Ectodermal cell (in vitro differentiated cells): ENCODE data around the gene KCNJ3. TPM values are rescaled to one million over a fixed set of nuclear protein-coding genes. Genes with fewer than 3 reads are reported as not detected.
A peak's percentile ranks its signal among the peaks of the same experiment; 100 is the strongest.

Experiments
- H3K27ac ChIP-seq: 2 replicates; pipeline ENCODE4 v1.7.0; 2013; ENCODE audit warnings: mild to moderate bottlenecking, low read depth, low read length; ENCODE audit not compliant: insufficient read depth, poor library complexity, severe bottlenecking
- H3K27me3 ChIP-seq: 2 replicates; pipeline ENCODE4 v1.7.0; 2013; ENCODE audit warnings: mild to moderate bottlenecking, low read length; ENCODE audit not compliant: insufficient read depth, control insufficient read depth, poor library complexity, severe bottlenecking
- H3K36me3 ChIP-seq: one replicate; pipeline ENCODE4 v1.7.0; 2013; ENCODE audit warnings: low read length; ENCODE audit not compliant: control insufficient read depth, insufficient read depth
- H3K4me1 ChIP-seq: one replicate; pipeline ENCODE4 v1.7.0; 2013; ENCODE audit warnings: low read length; ENCODE audit not compliant: control insufficient read depth, insufficient read depth
- H3K4me3 ChIP-seq: 2 replicates; pipeline ENCODE4 v1.7.0; 2013; ENCODE audit warnings: low read depth, low read length, control low read depth; ENCODE audit not compliant: insufficient read depth
- H3K9me3 ChIP-seq: 2 replicates; pipeline ENCODE4 v1.7.0; 2013; ENCODE audit warnings: mild to moderate bottlenecking, low read length, moderate library complexity; ENCODE audit not compliant: control insufficient read depth
- WGBS, 2 experiments: methylation state at CpG; one replicate each; pipeline ENCODE4 v1.1.7; 2013; ENCODE audit warnings: missing lambda C conversion rate in 2 of 2; 5-methylcytosine and 5-hydroxymethylcytosine counted together
- polyA plus RNA-seq, 4 experiments: library from polyadenylated mRNA; stranded (reverse); fragments of 50-300 nt; gene quantifications; one replicate each; pipeline ENCODE4 v1.2.3, GENCODE V29; 2013

The KCNJ3 gene, protein sequence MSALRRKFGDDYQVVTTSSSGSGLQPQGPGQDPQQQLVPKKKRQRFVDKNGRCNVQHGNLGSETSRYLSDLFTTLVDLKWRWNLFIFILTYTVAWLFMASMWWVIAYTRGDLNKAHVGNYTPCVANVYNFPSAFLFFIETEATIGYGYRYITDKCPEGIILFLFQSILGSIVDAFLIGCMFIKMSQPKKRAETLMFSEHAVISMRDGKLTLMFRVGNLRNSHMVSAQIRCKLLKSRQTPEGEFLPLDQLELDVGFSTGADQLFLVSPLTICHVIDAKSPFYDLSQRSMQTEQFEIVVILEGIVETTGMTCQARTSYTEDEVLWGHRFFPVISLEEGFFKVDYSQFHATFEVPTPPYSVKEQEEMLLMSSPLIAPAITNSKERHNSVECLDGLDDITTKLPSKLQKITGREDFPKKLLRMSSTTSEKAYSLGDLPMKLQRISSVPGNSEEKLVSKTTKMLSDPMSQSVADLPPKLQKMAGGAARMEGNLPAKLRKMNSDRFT
- 0.15 TPM for polyA plus RNA-seq (2013, experiment 1 of 4)
- not detected for polyA plus RNA-seq (2013, experiment 2 of 4)
- 0.16 TPM for polyA plus RNA-seq (2013, experiment 3 of 4)
- 0.12 TPM for polyA plus RNA-seq (2013, experiment 4 of 4)

DNA sequence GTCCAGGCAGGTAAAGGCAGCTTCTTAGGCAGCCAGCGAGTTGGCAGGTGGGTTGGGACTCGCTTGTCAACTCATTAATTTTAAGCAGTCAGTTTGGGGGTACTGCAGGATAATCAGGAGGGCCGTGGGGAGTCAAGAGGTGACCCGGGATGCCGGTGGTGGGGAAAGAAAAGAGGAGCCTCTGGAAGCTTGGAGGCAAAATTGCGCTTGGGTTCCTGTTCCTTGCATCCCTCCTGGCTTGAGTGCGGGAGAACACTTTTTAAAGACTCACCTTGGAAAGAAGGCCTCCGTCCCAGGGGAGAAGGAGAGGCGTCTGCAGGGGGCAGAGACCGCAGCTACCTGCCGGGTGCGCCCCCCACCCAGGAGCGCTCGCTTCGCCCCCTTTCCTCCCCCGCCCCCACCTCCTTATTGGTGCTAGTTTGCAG is at the start of gene KCNJ3:
KCNJ3 (plus strand) TSS at position 400 of the 425 bp plus-strand sequence. CDS start 81 bp downstream, outside the sequence.
- 23 to 26% methylated on average over 16 of the region's 16 CpGs for whole genome bisulfite sequencing, 2 experiments
- no peaks in the 10 kb centered on the region for H3K9me3 ChIP-seq
- H3K36me3 ChIP-seq = no peaks in the 10 kb centered on the region
- no peak within 1 kb of the TSS for H3K27ac ChIP-seq
- peaks cover 50% of the 10 kb centered on the region for H3K27me3 ChIP-seq
- H3K4me3 ChIP-seq = peak within 1 kb of the TSS; percentile 49
- no peaks in the 10 kb centered on the region for H3K4me1 ChIP-seq

DNA sequence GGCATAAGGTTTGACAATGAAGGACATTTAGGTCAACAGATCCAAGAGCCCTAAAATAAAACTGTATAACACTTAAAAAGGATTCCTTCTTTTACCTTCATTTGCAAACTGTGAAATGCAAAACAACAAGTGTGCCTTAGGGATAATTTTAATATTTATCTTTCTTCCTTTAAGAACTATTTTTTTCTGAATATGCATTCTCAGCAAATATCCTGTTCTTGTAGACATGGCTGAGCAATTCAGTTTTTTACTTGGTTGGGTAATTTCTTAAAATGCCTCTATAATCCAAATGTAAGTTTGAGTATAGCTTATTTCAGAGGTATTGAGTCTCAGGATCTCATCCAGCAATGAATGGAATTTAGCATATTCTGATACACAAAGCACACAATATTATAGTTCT is 43.0 kb upstream of the KCNJ3 start:
- no peaks in the 10 kb centered on the region for H3K4me1 ChIP-seq
- H3K27me3 ChIP-seq = no peaks in the 10 kb centered on the region
- no peaks in the 10 kb centered on the region for H3K9me3 ChIP-seq
- no peaks in the 10 kb centered on the region for H3K36me3 ChIP-seq
- H3K4me3 ChIP-seq = no peak overlapping the region
- no peak overlapping the region for H3K27ac ChIP-seq

DNA sequence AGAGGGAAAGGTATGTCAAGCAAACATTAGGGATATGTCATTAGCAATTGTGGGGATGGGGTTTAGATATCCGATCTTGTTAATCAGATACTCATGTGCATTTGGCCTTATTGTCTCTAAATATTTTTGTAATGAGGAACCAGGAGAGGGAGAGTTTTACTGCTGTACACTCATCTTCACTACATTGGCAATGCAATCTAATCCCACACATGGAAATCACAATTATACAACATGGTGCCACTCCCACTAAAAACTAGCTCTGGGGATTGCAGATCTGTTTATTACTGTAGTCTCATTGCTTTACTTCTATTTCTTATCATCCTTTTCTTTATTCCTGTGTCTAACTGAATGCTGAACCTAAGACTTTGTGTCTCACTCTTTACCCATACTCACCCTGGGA is 39.6 kb upstream of the KCNJ3 start:
- no peaks in the 10 kb centered on the region for H3K4me1 ChIP-seq
- H3K27me3 ChIP-seq = no peaks in the 10 kb centered on the region
- 92 to 100% methylated on average over 1 of the region's 1 CpG for WGBS, 2 experiments
- H3K36me3 ChIP-seq = no peaks in the 10 kb centered on the region
- H3K4me3 ChIP-seq = no peak overlapping the region
- no peak overlapping the region for H3K27ac ChIP-seq
- no peaks in the 10 kb centered on the region for H3K9me3 ChIP-seq

DNA sequence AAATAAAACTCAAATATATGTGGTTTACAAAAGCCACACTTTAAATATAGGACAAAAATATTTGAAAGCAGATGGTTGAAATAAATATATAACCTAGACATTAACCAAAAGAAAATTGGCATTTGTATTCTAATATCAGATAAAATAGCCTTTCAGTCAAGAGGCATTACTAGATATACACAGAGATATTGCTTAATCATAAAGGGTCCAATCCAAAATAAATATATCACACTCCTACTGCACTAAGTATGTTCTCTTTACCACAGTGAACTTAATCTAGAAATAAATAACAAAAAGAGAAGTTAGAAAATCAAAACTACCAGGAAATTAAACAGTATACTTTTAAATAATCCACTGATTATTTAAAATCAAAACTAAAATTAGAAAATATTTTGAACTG is 34.2 kb upstream of the KCNJ3 start:
- Histone ChIP-seq H3K9me3 (no peaks in the 10 kb centered on the region), H3K36me3 (no peaks in the 10 kb centered on the region), H3K27ac (no peak overlapping the region), H3K4me1 (no peaks in the 10 kb centered on the region), H3K4me3 (no peak overlapping the region), H3K27me3 (no peaks in the 10 kb centered on the region)

DNA sequence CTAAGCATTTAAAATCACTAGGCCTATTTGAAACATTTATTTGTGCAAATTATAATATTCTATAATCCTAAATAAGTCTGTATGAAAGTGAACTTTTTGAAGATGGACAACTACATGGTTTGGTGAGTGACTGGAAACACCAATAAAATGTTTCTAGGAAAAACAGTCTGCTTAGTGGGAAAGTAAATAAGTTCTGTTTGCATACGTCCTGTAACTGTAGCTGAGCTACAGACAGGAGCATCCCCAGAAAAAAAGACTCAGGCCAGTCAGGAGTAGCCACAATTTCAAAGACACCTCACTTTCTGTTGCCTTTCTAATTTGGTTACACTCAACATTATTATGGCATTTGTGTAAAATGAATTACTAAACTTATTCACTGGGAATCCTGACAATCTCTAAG is 28.4 kb upstream of the KCNJ3 start:
- H3K9me3 ChIP-seq = no peaks in the 10 kb centered on the region
- no peaks in the 10 kb centered on the region for H3K27me3 ChIP-seq
- no peaks in the 10 kb centered on the region for H3K36me3 ChIP-seq
- H3K4me3 ChIP-seq = no peak overlapping the region
- no peak overlapping the region for H3K27ac ChIP-seq
- 88% methylated on average over 1 of the region's 1 CpG for WGBS, 2 experiments
- no peaks in the 10 kb centered on the region for H3K4me1 ChIP-seq

DNA sequence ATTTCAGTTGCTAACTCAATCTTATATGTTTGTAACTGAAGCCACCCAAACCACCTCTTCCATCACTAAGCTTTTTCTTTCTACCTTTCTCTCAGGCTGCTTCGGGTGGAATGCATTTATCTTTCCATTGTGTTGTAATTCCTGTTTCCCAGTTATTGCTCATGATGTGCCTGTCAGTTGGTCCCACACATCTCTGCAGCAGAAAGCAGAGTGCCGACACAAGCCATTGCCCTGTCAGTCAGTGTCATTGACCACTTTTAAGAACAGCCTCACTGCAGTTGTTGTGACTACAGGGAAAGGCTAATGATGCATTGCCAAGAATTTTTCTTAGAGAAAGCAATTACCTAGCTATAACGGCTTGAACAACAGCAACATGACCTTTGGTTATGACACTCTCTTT is 24.8 kb upstream of the KCNJ3 start:
- 82 to 91% methylated on average over 3 of the region's 3 CpGs for WGBS, 2 experiments
- Histone ChIP-seq H3K9me3 (no peaks in the 10 kb centered on the region), H3K27ac (no peak overlapping the region), H3K36me3 (no peaks in the 10 kb centered on the region), H3K4me3 (no peak overlapping the region), H3K27me3 (no peaks in the 10 kb centered on the region), H3K4me1 (no peaks in the 10 kb centered on the region)

DNA sequence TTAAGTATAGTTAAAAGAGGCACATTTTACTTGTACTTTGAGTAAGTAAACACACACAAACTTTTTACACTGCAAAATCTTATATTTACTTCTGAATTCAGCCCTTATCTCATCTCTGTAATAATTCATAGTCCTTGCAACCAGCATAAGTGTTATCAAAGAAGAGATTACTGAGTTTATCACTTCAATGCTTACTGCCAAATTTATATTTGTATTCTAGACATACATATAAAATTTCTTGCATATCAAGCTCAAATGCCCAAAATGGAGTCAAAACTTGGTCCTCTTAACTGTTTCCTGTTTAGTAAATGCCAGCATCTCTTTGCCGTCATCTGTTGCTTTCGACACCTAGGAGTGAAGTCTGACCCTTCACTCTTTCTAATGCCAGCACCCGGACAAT is 21.1 kb upstream of the KCNJ3 start:
- no peaks in the 10 kb centered on the region for H3K36me3 ChIP-seq
- no peaks in the 10 kb centered on the region for H3K4me1 ChIP-seq
- no peaks in the 10 kb centered on the region for H3K9me3 ChIP-seq
- no peak overlapping the region for H3K4me3 ChIP-seq
- no peak overlapping the region for H3K27ac ChIP-seq
- 93 to 94% methylated on average over 3 of the region's 3 CpGs for WGBS, 2 experiments
- no peaks in the 10 kb centered on the region for H3K27me3 ChIP-seq

DNA sequence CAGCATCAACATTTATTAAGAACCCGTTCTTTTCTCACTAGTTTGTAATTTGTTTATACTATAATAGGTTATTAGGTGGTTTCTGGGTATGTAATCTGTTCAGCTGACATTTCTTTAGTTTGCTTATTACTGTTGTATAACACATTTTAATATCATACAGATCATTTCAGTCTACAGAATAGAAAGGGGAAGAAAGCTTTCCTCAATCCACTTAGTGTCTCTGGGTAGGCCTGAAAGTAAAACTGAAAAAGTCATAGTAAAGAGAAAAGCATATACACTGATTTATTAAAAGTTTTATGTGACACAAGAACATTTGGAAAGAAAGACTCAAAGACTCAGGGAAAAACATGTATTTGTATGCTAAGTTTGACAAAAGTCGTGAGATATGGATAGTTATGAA is 16.8 kb upstream of the KCNJ3 start:
- H3K4me1 ChIP-seq = no peaks in the 10 kb centered on the region
- H3K9me3 ChIP-seq = no peaks in the 10 kb centered on the region
- no peaks in the 10 kb centered on the region for H3K27me3 ChIP-seq
- no peak overlapping the region for H3K4me3 ChIP-seq
- H3K27ac ChIP-seq = no peak overlapping the region
- H3K36me3 ChIP-seq = no peaks in the 10 kb centered on the region
- whole genome bisulfite sequencing, 2 experiments = 92 to 93% methylated on average over 1 of the region's 2 CpGs

DNA sequence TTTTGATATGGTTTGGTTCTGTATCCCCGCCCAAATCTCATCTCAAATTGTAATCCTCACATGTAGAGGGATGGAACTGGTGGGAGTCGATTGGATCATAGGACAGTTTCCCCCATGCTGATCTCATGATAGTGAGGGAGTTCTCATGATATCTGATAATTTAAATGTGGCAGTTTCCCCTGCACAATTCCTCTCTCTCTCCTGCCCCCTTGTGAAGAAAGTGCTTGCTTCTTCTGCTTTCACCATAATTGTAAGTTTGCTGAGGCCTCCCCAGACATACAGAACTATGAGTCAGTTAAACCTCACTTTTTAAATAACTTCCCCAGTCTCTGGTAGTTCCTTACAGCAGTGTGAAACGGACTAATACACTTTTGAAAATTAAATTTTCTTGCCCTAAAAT is 12.3 kb upstream of the KCNJ3 start:
- 75 to 100% methylated on average over 1 to 2 of the region's 3 CpGs for WGBS, 2 experiments
- H3K27me3 ChIP-seq = no peaks in the 10 kb centered on the region
- no peaks in the 10 kb centered on the region for H3K9me3 ChIP-seq
- no peaks in the 10 kb centered on the region for H3K4me1 ChIP-seq
- no peak overlapping the region for H3K4me3 ChIP-seq
- H3K36me3 ChIP-seq = no peaks in the 10 kb centered on the region
- H3K27ac ChIP-seq = no peak overlapping the region

DNA sequence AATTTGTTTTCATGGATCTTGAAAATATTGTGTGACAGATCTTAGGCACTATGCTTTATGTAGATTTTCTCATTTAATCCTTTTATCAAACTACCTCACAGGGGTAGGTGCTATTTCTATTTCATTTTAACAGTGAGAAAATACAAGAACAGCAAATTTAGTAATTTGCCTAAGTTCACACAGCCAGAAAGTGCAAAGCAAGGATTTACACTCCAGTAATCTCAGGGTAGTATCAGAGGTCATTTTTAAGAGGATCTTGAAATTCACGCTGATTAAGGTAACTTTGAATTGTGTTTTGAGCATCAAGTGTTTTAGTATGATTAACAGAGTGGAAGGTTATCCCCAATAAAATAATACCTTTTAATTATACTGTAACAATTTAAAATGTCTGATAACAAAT is 10.1 kb upstream of the KCNJ3 start:
- Histone ChIP-seq H3K4me3 (no peak overlapping the region), H3K4me1 (no peaks in the 10 kb centered on the region), H3K27ac (no peak overlapping the region), H3K36me3 (no peaks in the 10 kb centered on the region), H3K27me3 (no peaks in the 10 kb centered on the region), H3K9me3 (no peaks in the 10 kb centered on the region)
- 83 to 100% methylated on average over 1 of the region's 1 CpG for WGBS, 2 experiments
